Heart left ventricle (tissue), 16 donors: ENCODE measurements around the gene TDRD7. TPM values are rescaled to one million over a fixed set of nuclear protein-coding genes. Genes with fewer than 3 reads are reported as not detected.

Source experiments
- ATAC-seq, 4 donors: fragments of 200-7000 bp; cut with Tn5 transposase; one replicate each; pipeline ENCODE4 v1.9.1; 2020 to 2022; ENCODE audit warnings: moderate library complexity in 4 of 4, mild to moderate bottlenecking in 3 of 4, moderate number of reproducible peaks in 1 of 4
- DNase-seq, 5 donors: peaks; one replicate each; pipeline ENCODE4 v3.0.0-alpha.2; 2020
- H3K27ac ChIP-seq, 12 donors: fragments of 200-600 bp; sonication (generic) in 4 of 12; one replicate each; pipeline versions ENCODE4 v1.5.0 to v1.8.0; 2016 to 2022; ENCODE audit warnings: mild to moderate bottlenecking in 2 of 12
- H3K27me3 ChIP-seq, 9 donors: fragments of 200-600 bp; sonication (generic) in 2 of 9; one replicate each; pipeline versions ENCODE4 v1.5.1 to v1.8.0; 2016 to 2022; ENCODE audit warnings: mild to moderate bottlenecking in 3 of 9
- H3K36me3 ChIP-seq, 9 donors: fragments of 200-600 bp; sonication (generic) in 2 of 9; one replicate each; pipeline versions ENCODE4 v1.5.0 to v1.8.0; 2018 to 2022; ENCODE audit warnings: mild to moderate bottlenecking in 2 of 9
- H3K4me1 ChIP-seq, 12 donors: fragments of 200-600 bp; sonication (generic) in 4 of 12; one replicate each; pipeline versions ENCODE4 v1.5.0 to v1.8.0; 2016 to 2022; ENCODE audit warnings: mild to moderate bottlenecking in 3 of 12
- H3K4me3 ChIP-seq, 12 donors: fragments of 200-600 bp; sonication (generic) in 4 of 12; one replicate each; pipeline versions ENCODE4 v1.5.0 to v1.8.0; 2017 to 2022; ENCODE audit warnings: mild to moderate bottlenecking in 9 of 12, moderate library complexity in 4 of 12
- H3K9me3 ChIP-seq, 12 donors: fragments of 200-600 bp; sonication (generic) in 4 of 12; one replicate each; pipeline versions ENCODE4 v1.5.0 to v1.8.0; 2016 to 2022; ENCODE audit warnings: mild to moderate bottlenecking in 1 of 12
- CTCF ChIP-seq, 12 donors: fragments of 200-600 bp; sonication (generic) in 4 of 12; IDR thresholded peaks; one replicate each; pipeline versions ENCODE4 v1.5.0 to v1.8.0; 2018 to 2022; ENCODE audit warnings: antibody characterized with exemption in 12 of 12, mild to moderate bottlenecking in 5 of 12
- POLR2A ChIP-seq, 2 donors: fragments of 450-650 bp; IDR thresholded peaks; one replicate each; pipeline ENCODE4 v1.6.1; 2017; ENCODE audit warnings: antibody characterized with exemption in 2 of 2, mild to moderate bottlenecking in 2 of 2, moderate library complexity in 2 of 2
- WGBS, 4 donors: extraction: QIAGEN DNeasy Blood & Tissue Kit in 2 of 4; methylation state at CpG; one replicate each; pipeline versions ENCODE4 v1.1.5 to v1.1.7; 2013 to 2018; 5-methylcytosine and 5-hydroxymethylcytosine counted together
- intact Hi-C, 10 donors: fragments of 100-400 bp; cut with DNase I; formaldehyde crosslinking; loops; one replicate each; pipeline versions ENCODE4 v1.11.1 to v1.14.2; 2022
- polyA plus RNA-seq, 2 donors: library from polyadenylated mRNA; stranded (reverse); fragments of 200-250 nt; gene quantifications; one replicate each; pipeline ENCODE4 v1.2.3, GENCODE V29; 2013
- total RNA-seq, 9 donors: library from RNA; depleted of rRNA in 2 of 9; stranded (reverse); fragments of >200 nt in 2 of 9; fragmentation: NEBNext Ultra II Directional in 3 of 9; extraction: Animal tissue kit (Norgen Biotek cat#: 25700) in 3 of 9; gene quantifications; one replicate each; pipeline versions ENCODE4 v1.1.0 to v1.2.4, GENCODE V29; 2016 to 2023
- donor health status: ischemic (EF 13 %, LVEDD 7.1; RV severe dilation, severe dysfunction).
- donor health status: healthy with polysubstance abuse.
- donor health status: DM: no; HTN: yes; CAD: no.
- donor health status: DM: no; HTN: no; CAD: no.
- donor health status: ischemic (EF 25% LVEDD 6.9; RV normal size, moderate dysfunction).
- donor health status: ischemic (EF 25% LVEDD 5.7; RV mildly dilated, moderate dysfunction).
- donor health status: healthy.
- donor health status: DM: yes; HTN: yes; CAD: no.
- donor health status: ischemic (EF 35%, LVEDD 5.7; RV mildly dilated, moderate dysfunction).
- donor health status: nonischemic (EF 11% LVEDD 7.7; RV severe dilation, severe dysfunction).
- donor health status: DM: yes; HTN: yes; CAD: no.
- donor health status: PGD.
- donor health status: ischemic (EF 29% LVEDD 5.4; RV normal size, mild dysfunction).
- donor health status: nonischemic (EF 23%, LVEDD 6.1; RV moderate dilation, normal function).

Gene TDRD7
- total and polyA plus RNA-seq, 11 donors = 3.0 to 15.3 (median 8.9) TPM

- peaks cover 0 to 48% (median 9%) of the 10 kb centered on the region in 9 donors for H3K36me3 ChIP-seq
- WGBS, 4 donors = 88 to 91% (median 90%) methylated on average over 11 of the region's 11 CpGs
- H3K4me3 ChIP-seq = no peak overlapping the region
- no peak overlapping the region for H3K27ac ChIP-seq
- TF ChIP-seq CTCF (IDR thresholded peaks at IDR 0.05) (no peak), POLR2A (IDR thresholded peaks at IDR 0.05) (no peak)
- ATAC-seq = no peak
- H3K27me3 ChIP-seq = no peaks in the 10 kb centered on the region
- peaks cover 0 to 7% (median under 1%) of the 10 kb centered on the region in 12 donors for H3K9me3 ChIP-seq
- no peak for DNase-seq
- H3K4me1 ChIP-seq = no peaks in the 10 kb centered on the region
- intact Hi-C loops = no loop called here
Measured at GRCh38 chr9:97363661-97364299, 48.1 kb upstream of the TDRD7 start.

- 83 to 89% (median 88%) methylated on average over 8 of the region's 8 CpGs for WGBS, 4 donors
- H3K27me3 ChIP-seq = no peaks in the 10 kb centered on the region
- no peak overlapping the region for H3K27ac ChIP-seq
- TF ChIP-seq CTCF (IDR thresholded peaks at IDR 0.05) (no peak), POLR2A (IDR thresholded peaks at IDR 0.05) (no peak)
- intact Hi-C loops = no loop called here
- no peak for ATAC-seq
- no peaks in the 10 kb centered on the region for H3K4me1 ChIP-seq
- DNase-seq = no peak
- H3K9me3 ChIP-seq = peaks cover 0 to 16% (median 3%) of the 10 kb centered on the region in 12 donors
- peaks cover 0 to 43% (median 7%) of the 10 kb centered on the region in 9 donors for H3K36me3 ChIP-seq
- no peak overlapping the region for H3K4me3 ChIP-seq
Measured at GRCh38 chr9:97364769-97365490, 47.0 kb upstream of the TDRD7 start.

DNA sequence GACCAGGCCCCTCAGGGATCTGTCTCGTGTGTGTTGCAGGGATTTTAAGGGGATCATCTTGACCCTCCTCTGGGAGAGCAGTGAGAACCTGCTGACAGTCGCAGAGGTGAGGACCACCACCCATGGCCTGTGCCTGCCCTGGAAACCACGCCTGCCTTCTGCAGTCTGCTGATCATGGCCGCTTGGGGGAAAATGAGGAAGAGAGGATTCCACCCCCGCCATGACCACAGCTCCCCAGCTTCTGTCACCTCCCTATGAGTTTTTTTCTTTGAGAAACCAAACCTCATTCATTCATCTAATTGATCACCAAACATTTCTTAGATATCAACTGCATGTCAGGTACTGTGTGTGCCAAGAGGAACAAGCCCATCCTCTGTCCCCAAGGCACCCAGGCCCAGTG lies 46.3 kb upstream of the TDRD7 start:
- WGBS, 4 donors = 83 to 94% (median 91%) methylated on average over 5 of the region's 5 CpGs

More for the DNA sequence above, 46.3 kb upstream of the TDRD7 start:
- peaks cover 0 to 46% (median 7%) of the 10 kb centered on the region in 9 donors for H3K36me3 ChIP-seq
- no peaks in the 10 kb centered on the region for H3K27me3 ChIP-seq
- no peak for DNase-seq
- H3K27ac ChIP-seq = no peak overlapping the region
- H3K4me3 ChIP-seq = no peak overlapping the region
- no peak for ATAC-seq
- no peaks in the 10 kb centered on the region for H3K4me1 ChIP-seq
- peaks cover 0 to 16% (median 3%) of the 10 kb centered on the region in 12 donors for H3K9me3 ChIP-seq
- TF ChIP-seq CTCF (IDR thresholded peaks at IDR 0.05) (no peak), POLR2A (IDR thresholded peaks at IDR 0.05) (no peak)
- intact Hi-C loops = no loop called here
